NCI-H2227 treated with DMSO at 0.1 percent for 48 hours (cell line): Measurements from ENCODE around the gene STAM2.
"Not testable (repeated sequence)": the region's sequence is repeated elsewhere in the genome, so short reads cannot be mapped to it uniquely, and the experiment has no call there.

ENCODE experiments used
- DNase-seq: peaks from one replicate; lab custom pipeline; 2025; lab: John Stamatoyannopoulos, UW

The STAM2 gene

DNA sequence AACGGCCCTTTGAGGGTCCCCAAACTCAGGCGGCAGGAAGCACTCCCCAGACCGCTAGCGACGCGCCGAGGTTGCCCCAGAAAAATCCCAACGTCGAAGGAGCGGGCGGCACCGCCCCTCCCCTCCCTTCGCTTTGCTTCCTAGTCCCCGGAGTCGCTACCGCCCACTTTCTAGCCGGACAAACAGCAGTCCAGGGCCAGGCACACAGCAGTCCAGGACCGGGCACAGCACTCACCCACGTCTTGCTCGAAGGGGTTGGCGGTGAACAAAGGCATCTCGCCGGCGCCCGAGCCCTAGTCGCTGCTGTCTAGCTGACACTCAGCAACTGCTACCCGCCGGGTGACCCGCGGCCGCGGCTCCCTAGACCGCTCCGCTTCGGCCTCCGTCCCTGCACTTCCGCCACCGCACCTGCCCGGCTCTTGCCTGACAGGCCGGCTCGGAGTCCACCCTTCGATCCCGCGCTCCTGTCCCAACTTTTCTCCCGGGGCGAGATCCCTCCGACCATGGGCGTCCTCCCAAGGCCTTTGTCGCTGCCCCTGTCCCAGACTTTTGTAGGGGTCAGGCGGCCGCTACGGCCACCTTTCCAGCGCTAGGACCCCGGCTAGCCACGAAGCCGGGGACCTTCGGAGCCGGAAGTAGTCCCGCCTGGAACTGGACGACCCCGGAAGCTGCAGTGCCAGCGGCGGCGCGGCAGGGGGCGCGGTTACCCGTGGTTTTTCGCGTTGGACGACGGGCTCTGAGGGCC is at the start of gene STAM2:
STAM2 (minus strand) TSS at position 396 of the 745 bp plus-strand sequence; CDS start at position 275, 121 bp downstream.
- peak; percentile 97 for DNase-seq

GRCh38 chr2:152223977-152224376 is 48.4 kb upstream of the STAM2 start:
- no peak for DNase-seq

- DNase-seq, result peak; percentile 97
Measured at GRCh38 chr2:152222975-152223637, 47.5 kb upstream of the STAM2 start.

- DNase-seq, result no peak
Measured at GRCh38 chr2:152221839-152222238, 46.3 kb upstream of the STAM2 start.

- no peak for DNase-seq
Measured at GRCh38 chr2:152219077-152219828, 43.7 kb upstream of the STAM2 start.

DNA sequence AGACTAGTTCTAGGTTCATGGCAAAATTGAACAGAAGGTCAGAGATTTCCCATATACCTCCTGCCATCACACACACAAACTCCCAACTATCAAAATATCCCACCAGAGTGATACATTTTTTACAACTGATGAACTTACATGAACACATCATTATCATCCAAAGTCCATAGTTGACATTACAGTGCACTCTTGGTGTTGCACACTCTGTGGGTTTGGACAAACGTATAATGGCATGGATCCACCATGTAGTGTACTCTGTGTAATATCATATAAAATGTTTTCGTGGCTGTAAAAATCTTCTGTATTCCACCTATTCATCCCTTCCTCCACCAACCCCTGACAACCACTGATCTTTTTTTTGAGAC is 25.9 kb upstream of the STAM2 start:
- DNase-seq, result no peak

DNA sequence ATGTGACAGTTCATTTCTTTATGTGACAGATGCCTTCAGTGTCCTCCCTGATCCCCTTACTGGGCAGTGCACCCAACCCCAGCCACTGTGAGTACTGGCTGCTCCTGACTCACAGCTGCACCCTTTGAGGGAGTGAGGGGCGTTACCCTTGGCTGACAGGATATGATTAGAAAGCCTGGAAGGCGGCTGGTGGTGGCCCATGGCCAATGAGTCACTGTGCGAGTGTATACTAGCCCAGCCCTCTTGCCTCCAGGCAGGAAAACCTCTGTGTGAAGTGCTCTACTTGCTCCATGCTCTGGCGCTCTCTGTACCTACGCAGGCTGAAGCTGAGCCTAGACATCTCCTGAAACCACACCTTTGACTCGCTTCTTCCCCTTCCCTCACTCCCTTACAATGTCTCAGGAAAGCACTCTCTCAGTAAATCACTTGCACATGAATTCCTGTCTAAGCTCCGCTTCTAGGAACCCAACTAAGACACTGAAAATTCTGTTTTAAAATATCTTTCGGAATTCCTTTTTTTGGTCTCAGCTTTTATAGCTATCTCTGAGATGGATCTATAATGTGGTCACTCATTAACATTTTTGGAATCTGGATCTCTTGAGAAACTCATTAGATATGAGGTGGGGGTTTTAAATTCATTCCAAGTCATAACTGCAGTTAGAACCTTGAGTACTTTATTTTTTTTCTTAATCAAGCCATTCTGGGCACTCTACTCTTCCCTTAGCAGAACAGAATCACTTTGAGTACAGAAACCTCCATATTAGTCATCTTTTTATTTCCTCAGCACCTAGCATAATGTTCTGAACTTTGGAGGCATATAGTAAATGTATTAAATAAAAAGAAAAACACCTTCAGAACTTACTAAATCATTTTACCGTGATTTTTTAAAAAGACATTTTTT is 25.3 kb upstream of the STAM2 start:
- no peak for DNase-seq

DNA sequence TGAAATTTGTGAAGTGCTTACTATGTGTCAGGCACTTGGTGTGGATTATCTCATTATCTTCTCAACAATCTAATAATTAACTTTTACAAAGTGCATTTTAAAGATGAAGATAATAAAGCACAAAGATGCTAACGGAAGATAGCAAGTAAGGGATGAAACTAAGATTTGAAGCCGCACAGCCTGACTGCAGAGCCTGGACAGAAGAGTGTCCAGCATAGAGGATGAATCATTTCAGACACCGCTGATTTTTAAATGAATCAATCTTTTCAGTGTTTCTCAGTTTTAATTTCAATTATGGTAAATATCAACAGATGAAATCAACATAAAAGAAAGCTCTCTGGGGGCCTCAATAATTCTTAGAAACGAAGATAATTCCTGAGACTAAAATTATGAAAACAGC is 24.5 kb upstream of the STAM2 start:
- no peak for DNase-seq

DNA sequence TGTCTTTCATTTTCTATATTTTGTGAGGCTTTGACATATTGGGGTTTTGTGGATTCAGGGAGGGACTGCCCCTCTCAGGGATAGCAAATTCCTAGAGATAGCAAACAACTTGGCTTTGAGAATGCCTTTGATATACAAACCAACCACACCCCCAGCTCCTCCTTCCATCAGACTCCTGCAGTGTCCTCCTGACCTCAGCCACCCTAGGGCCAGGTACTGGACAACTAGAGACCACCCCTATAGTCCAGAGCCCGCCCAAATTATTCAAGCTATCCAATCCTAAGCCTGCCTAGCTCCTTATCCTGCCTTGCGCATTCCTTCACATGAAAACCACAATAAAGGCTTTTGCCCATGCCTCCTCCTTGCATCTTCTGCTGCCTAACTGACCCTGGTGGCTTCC is 22.9 kb upstream of the STAM2 start:
- no peak for DNase-seq

- not testable (repeated sequence) for DNase-seq
Measured at GRCh38 chr2:152197508-152198284, 22.1 kb upstream of the STAM2 start.

DNA sequence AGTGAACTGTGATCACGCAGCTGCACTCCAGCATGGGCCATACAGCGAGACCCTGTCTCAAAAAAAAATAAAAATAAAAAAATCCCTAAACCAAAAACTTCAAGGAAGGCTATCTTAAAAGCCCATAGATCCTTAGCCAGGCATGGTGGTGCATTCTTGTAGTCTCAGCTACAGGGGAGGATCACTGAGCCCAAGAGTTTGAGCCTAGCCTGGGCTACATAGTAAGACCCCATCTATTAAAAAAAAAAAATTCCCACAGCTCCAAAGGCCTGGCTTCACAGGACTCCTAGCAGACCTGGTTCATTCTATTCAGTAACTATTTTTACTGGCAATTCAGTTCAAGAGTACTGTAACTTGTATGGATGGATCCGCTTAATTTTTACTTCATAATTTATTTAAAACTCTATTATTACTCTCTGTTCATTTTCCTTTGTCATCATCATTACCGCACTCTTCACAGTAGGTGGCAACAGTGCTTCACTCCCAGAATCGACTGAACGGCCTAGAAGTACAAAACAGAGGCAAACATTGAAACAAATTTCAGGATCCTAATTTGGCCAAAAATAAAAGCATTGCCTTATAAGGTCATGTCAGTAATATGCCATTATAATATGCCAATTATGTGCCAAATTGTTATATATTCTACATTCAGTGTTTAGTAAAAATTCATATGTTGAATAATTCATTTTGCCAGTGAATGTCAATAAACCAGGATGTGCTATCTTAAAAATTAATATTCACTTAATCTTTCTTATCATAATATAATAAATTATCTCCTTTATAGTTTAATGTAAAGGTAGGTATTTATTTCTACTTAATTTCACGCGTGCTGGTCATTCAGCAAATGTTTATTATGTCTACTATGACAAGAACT is 14.3 kb upstream of the STAM2 start:
- DNase-seq, result peak; percentile 67

DNA sequence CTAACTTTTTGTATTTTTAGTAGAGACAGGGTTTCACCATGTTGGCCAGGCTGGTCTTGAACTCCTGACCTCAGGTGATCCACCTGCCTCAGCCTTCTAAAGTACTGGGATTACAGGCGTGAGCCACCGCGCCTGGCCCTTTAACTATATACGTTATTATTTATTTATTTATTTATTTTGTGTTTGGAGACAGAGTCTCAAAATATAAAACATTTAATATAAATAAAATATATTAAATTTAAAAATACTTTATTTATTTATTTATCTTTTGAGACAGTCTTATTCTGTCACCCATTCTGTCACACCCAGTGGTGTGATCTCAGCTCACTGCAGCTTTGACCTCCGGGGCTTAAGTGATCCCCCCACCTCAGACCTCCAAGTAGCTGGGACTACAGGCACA is 11.2 kb upstream of the STAM2 start:
- not testable (repeated sequence) for DNase-seq

GRCh38 chr2:152186262-152186661 is 10.7 kb upstream of the STAM2 start:
- no peak for DNase-seq

DNA sequence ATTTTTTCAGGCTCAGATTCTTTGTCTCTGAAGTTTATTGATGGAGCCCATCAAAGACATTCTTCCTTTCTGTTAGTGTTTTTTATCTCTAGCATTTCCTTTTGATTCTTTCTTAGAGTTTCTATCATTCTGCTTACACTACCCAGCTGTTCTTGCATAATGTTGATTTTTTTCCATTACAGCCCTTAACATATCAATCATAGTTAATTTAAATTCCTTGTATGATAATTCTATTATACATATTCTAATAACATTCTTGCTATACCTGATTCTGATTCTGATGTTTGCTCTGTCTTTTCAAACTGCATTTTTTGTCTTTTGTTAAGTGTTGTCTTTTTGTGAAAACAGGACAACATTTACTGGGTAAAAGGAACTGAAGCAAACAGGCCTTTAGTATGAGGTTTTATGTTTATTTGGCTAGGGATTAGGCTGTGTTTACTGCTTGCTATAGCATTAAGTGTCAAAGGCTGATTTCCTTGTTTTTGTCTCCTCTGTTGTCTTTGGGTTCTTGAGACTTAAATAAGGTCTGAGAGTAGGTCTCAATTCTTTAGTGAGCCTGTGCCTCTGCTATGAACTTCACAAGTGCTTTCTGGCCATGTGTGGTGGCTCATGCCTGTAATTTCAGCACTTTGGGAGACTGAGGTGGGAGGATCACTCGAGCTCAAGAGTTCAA is 8.0 kb upstream of the STAM2 start:
- DNase-seq, result no peak

- not testable (repeated sequence) for DNase-seq
Measured at GRCh38 chr2:152177667-152178066, 2.1 kb upstream of the STAM2 start.

DNA sequence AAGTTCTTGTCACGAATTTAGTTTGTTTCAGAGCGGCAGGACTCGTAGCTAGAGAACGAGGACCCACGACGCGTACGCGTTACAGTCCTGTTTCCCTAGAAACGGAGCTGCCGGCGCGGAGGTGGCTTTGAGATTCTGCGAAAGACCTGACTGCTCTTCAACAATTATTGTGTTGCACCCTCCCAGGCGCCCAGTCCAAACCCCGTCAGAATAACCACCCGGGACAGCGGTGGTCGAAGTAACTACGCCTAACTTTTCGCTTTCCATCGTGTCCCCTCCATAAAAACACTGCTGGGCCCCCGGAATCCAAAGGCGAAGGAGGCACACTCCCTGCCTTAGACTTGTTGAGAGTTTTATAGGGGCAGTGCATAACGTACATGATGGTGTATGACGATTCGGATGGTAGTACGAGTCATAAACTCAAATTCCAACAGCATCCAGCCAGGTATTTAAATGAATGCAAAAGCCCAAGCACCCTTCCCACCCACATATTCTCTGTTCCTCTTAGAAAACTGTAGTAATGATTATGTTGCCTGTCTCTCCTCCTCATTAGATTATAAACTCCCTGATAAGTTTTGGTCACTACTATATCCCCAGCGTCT is 651 bp upstream of the STAM2 start:
- DNase-seq, result peak; percentile 44

DNA sequence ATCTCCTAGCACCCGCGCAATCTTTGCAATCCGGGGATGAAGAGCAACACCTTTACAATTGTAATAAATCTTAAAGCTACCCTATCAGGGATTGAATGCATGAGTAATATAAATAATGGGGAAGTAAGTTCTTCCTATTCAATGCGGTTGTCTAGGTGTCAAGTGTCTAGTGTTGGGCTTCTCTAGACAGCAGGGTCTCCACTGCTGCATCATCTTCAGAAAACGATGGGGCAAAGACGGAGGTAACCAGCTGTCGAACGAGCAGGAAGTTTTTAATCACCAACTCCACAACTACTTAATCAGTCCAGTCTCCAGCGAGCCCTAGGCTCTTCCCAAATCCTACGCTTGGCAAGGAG is 573 bp downstream of the STAM2 start:
- DNase-seq, result no peak

DNA sequence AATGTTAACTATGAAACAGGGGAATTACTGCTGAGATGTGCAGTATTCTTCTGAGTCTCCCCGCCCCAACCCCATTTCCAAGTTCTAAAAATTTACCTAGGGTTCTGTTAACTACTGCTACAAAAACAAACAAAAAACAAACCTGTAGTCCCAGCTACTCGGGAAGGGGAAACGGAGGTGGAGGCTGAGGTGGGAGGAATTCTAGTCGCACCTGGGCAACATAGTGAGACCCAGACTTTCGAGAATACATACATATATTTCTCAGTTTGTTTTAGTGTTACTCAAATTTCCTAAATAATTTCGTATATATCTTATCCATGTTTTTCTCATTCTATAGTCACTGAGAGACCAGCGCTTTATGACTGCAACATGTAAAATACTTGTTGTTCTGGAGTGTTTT is 989 bp downstream of the STAM2 start:
- no peak for DNase-seq

GRCh38 chr2:152173831-152174230 is 1.7 kb downstream of the STAM2 start:
- no peak for DNase-seq
